Liver (tissue), 9 donors: Measurements from ENCODE around the gene KDM2B. TPM values are rescaled to one million over a fixed set of nuclear protein-coding genes. Genes with fewer than 3 reads are reported as not detected.

Experiments
- DNase-seq: peaks from one replicate; pipeline ENCODE4 v3.0.0-alpha.2; 2017; ENCODE audit warnings: low spot score
- H3K27ac ChIP-seq, 2 donors: one replicate each; pipeline ENCODE4 v1.7.0; 2013; ENCODE audit warnings: inconsistent platforms in 2 of 2, low read length in 2 of 2, control low read depth in 1 of 2, low read depth in 1 of 2, mild to moderate bottlenecking in 1 of 2
- H3K27me3 ChIP-seq, 4 donors: one replicate each; pipeline versions ENCODE4 v1.6.1 to v1.7.0; 2013; ENCODE audit warnings: low read length in 3 of 4, inconsistent platforms in 1 of 4, mild to moderate bottlenecking in 1 of 4, moderate library complexity in 1 of 4; ENCODE audit not compliant: control insufficient read depth in 4 of 4, insufficient read depth in 4 of 4
- H3K36me3 ChIP-seq, 4 donors: one replicate each; pipeline versions ENCODE4 v1.6.1 to v1.7.0; 2013; ENCODE audit warnings: low read length in 3 of 4, mild to moderate bottlenecking in 3 of 4, low read depth in 1 of 4, moderate library complexity in 1 of 4; ENCODE audit not compliant: control insufficient read depth in 4 of 4, insufficient read depth in 3 of 4
- H3K4me1 ChIP-seq, 4 donors: one replicate each; pipeline versions ENCODE4 v1.6.1 to v1.7.0; 2013; ENCODE audit warnings: low read length in 3 of 4, mild to moderate bottlenecking in 3 of 4, moderate library complexity in 1 of 4; ENCODE audit not compliant: control insufficient read depth in 4 of 4, insufficient read depth in 4 of 4
- H3K4me3 ChIP-seq, 3 donors: one replicate each; pipeline versions ENCODE4 v1.6.1 to v1.7.0; 2013; ENCODE audit warnings: low read length in 3 of 3, control low read depth in 1 of 3, low read depth in 1 of 3, mild to moderate bottlenecking in 1 of 3
- H3K9ac ChIP-seq, 2 donors: one replicate each; pipeline ENCODE4 v1.7.0; 2013; ENCODE audit warnings: low read length in 2 of 2, mild to moderate bottlenecking in 2 of 2, moderate library complexity in 2 of 2, control low read depth in 1 of 2, low read depth in 1 of 2
- H3K9me3 ChIP-seq, 4 donors: one replicate each; pipeline versions ENCODE4 v1.6.1 to v1.7.0; 2013; ENCODE audit warnings: low read length in 3 of 4; ENCODE audit not compliant: control insufficient read depth in 4 of 4
- EGR1 ChIP-seq, 2 donors: IDR thresholded peaks; 2 replicates each; pipeline ENCODE4 v1.6.1; 2016 to 2018; ENCODE audit warnings: antibody characterized with exemption in 2 of 2, low read depth in 2 of 2
- FOXA1 ChIP-seq: IDR thresholded peaks from 2 replicates; pipeline ENCODE4 v1.6.1; 2016; ENCODE audit warnings: antibody characterized with exemption
- FOXA2 ChIP-seq: IDR thresholded peaks from 2 replicates; pipeline ENCODE4 v1.6.1; 2016; ENCODE audit warnings: antibody characterized with exemption
- GABPA ChIP-seq, 2 donors: IDR thresholded peaks in 1 of 2; conservative IDR thresholded peaks in 1 of 2; 2 replicates each; pipeline ENCODE4 v1.6.1; 2016; ENCODE audit warnings: antibody characterized with exemption in 2 of 2, mild to moderate bottlenecking in 1 of 2, moderate library complexity in 1 of 2
- HNF4A ChIP-seq, 2 donors: conservative IDR thresholded peaks; 2 replicates each; pipeline ENCODE4 v1.6.1; 2016; ENCODE audit warnings: antibody characterized with exemption in 2 of 2, mild to moderate bottlenecking in 2 of 2
- HNF4G ChIP-seq: IDR thresholded peaks from 2 replicates; pipeline ENCODE4 v1.6.1; 2016; ENCODE audit warnings: antibody characterized with exemption
- NR2F2 ChIP-seq: IDR thresholded peaks from 2 replicates; pipeline ENCODE4 v1.6.1; 2016; ENCODE audit warnings: antibody characterized with exemption
- RAD21 ChIP-seq, 2 donors: IDR thresholded peaks; 2 replicates each; pipeline ENCODE4 v1.6.1; 2016; ENCODE audit warnings: antibody characterized with exemption in 2 of 2, mild to moderate bottlenecking in 2 of 2
- RXRA ChIP-seq, 2 donors: IDR thresholded peaks; 2 replicates each; pipeline ENCODE4 v1.6.1; 2017 to 2018; ENCODE audit warnings: antibody characterized with exemption in 2 of 2, mild to moderate bottlenecking in 1 of 2
- SP1 ChIP-seq: IDR thresholded peaks from 2 replicates; pipeline ENCODE4 v1.6.1; 2018; ENCODE audit warnings: antibody characterized with exemption, mild to moderate bottlenecking
- TAF1 ChIP-seq: conservative IDR thresholded peaks from 2 replicates; pipeline ENCODE4 v1.6.1; 2016; ENCODE audit warnings: antibody characterized with exemption, mild to moderate bottlenecking
- YY1 ChIP-seq: IDR thresholded peaks from 2 replicates; pipeline ENCODE4 v1.6.1; 2016; ENCODE audit warnings: antibody characterized with exemption, mild to moderate bottlenecking
- WGBS: extraction: QIAGEN DNeasy Blood & Tissue Kit; methylation state at CpG from one replicate; pipeline ENCODE4 v1.1.7; 2013; 5-methylcytosine and 5-hydroxymethylcytosine counted together
- polyA plus RNA-seq, 2 donors: library from polyadenylated mRNA; stranded (reverse) in 1 of 2; unstranded in 1 of 2; fragments of 200-250 nt in 1 of 2; fragments of >200 nt in 1 of 2; fragmentation: Nextera tagmentation in 1 of 2; extraction: Ambion mirVana in 1 of 2; gene quantifications; one replicate each; pipeline versions ENCODE4 v1.2.1 to v1.2.3, GENCODE V29; 2013 to 2015
- total RNA-seq, 2 donors: library from RNA; depleted of rRNA; stranded (reverse); fragments of >200 nt; gene quantifications; one replicate each; pipeline ENCODE4 v1.2.3, GENCODE V29; 2014
- TF ChIP-seq, protein P1 (sequence below): fragments of 150-350 bp; IDR thresholded peaks from 2 replicates; pipeline ENCODE4 v1.5.1; 2017; ENCODE audit warnings: improper control_type of control experiment, low read depth, low read length; ENCODE audit not compliant: missing input control
- TF ChIP-seq, protein P2 (sequence below): IDR thresholded peaks from 2 replicates; pipeline ENCODE4 v1.6.1; 2016; ENCODE audit warnings: antibody characterized with exemption, mild to moderate bottlenecking
- TF ChIP-seq, protein P3 (sequence below): IDR thresholded peaks from 2 replicates; pipeline ENCODE4 v1.6.1; 2016; ENCODE audit warnings: antibody characterized with exemption
- TF ChIP-seq, protein P4 (sequence below): IDR thresholded peaks from 2 replicates; pipeline ENCODE4 v1.6.1; 2016; ENCODE audit warnings: antibody characterized with exemption
- TF ChIP-seq, protein P5 (sequence below): IDR thresholded peaks from 2 replicates; pipeline ENCODE4 v1.6.1; 2016; ENCODE audit warnings: antibody characterized with exemption
- donor health status: healthy.
- donor health status: healthy.
- donor health status: healthy.
- donor health status: healthy.
- donor health status: healthy.

Gene KDM2B
- total and polyA plus RNA-seq, 4 donors = 7.0 to 34.2 (median 10.6) TPM

DNA sequence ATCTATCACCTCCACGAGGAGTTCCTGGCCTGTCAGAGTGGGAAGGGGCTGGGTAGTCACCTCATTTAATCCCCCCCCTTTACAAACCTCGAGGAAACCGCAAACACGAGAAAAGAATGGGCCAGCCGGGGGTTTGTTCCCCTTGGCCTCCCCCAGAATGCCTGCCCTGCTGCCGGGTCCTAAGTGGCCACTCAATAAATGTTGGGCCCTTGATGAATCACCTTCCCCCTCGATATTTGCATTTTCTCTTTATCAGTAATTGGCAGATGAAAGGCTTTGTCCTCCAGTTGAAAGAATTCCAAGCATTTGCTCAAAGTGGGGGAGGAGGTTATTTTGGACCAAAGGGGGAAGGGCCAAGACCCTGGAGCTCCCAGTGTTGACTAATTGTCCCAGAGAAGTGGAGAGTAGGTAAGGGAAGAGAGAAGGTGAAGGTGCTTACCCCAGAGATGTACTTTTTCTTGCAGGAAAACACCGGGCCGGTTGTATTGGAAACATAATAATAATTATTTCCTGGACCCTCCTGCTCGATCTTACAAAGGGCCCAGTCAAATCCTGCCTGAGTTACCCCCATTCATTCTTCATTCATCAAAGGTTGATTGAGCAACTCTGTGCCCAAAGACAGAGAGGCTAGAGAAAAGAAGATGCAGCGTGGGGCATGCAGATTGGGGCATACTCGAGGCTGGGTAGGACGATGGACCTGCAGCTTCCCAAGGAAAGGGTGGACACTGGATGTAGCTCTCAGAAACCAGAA is 1.9 kb upstream of the KDM2B start:
- no peak overlapping the region for H3K9ac ChIP-seq
- WGBS = 69% methylated on average over 13 of the region's 13 CpGs
- no peak for DNase-seq

DNA sequence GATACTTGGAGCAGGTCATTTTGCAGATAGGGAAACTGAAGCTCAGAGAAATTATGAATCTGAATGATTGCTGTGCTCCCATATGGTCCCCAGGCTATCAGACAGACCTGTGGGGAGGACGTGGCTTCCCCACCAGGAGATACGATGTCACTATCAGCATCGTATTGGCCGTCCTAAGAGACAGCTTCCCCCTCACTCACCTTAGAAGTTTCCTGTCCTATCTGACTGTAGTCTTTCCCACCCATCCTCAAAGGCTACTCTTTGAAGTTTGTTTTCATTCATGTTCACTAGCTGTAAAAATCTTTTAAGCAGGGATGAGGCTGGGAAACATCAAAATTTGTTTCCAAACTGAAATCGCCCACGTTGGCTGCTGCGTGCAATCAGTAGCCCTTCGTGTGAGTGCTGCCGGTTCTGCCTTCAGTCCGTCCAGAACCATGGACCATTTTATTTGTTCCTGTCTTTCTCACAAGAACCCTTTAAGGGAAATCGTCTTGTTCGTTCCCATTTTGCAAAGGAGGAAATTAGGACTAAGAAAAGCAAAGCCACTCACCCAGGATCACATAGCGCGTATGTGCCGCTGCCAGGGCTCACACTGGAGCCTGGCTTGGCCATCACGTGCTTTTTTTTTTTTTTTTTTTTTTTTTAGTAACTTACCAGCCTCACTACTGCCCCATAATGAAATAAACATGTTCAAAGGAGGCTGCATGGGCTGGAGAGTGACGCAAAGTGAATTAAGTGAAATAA is 1.0 kb upstream of the KDM2B start:
- Histone ChIP-seq H3K36me3 (no peaks in the 10 kb centered on the region), H3K9ac (no peak overlapping the region), H3K9me3 (no peaks in the 10 kb centered on the region), H3K27me3 (no peaks in the 10 kb centered on the region), H3K4me3 (no peak overlapping the region), H3K27ac (peak overlapping the region in 1 of 2 donors; percentile 29), H3K4me1 (peaks cover 0 to 20% (median 6%) of the 10 kb centered on the region in 4 donors)
- DNase-seq = no peak
- 53% methylated on average over 17 of the region's 17 CpGs for WGBS
- TF ChIP-seq, protein P1, sequence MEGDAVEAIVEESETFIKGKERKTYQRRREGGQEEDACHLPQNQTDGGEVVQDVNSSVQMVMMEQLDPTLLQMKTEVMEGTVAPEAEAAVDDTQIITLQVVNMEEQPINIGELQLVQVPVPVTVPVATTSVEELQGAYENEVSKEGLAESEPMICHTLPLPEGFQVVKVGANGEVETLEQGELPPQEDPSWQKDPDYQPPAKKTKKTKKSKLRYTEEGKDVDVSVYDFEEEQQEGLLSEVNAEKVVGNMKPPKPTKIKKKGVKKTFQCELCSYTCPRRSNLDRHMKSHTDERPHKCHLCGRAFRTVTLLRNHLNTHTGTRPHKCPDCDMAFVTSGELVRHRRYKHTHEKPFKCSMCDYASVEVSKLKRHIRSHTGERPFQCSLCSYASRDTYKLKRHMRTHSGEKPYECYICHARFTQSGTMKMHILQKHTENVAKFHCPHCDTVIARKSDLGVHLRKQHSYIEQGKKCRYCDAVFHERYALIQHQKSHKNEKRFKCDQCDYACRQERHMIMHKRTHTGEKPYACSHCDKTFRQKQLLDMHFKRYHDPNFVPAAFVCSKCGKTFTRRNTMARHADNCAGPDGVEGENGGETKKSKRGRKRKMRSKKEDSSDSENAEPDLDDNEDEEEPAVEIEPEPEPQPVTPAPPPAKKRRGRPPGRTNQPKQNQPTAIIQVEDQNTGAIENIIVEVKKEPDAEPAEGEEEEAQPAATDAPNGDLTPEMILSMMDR = no peak
- TF ChIP-seq, protein P2, sequence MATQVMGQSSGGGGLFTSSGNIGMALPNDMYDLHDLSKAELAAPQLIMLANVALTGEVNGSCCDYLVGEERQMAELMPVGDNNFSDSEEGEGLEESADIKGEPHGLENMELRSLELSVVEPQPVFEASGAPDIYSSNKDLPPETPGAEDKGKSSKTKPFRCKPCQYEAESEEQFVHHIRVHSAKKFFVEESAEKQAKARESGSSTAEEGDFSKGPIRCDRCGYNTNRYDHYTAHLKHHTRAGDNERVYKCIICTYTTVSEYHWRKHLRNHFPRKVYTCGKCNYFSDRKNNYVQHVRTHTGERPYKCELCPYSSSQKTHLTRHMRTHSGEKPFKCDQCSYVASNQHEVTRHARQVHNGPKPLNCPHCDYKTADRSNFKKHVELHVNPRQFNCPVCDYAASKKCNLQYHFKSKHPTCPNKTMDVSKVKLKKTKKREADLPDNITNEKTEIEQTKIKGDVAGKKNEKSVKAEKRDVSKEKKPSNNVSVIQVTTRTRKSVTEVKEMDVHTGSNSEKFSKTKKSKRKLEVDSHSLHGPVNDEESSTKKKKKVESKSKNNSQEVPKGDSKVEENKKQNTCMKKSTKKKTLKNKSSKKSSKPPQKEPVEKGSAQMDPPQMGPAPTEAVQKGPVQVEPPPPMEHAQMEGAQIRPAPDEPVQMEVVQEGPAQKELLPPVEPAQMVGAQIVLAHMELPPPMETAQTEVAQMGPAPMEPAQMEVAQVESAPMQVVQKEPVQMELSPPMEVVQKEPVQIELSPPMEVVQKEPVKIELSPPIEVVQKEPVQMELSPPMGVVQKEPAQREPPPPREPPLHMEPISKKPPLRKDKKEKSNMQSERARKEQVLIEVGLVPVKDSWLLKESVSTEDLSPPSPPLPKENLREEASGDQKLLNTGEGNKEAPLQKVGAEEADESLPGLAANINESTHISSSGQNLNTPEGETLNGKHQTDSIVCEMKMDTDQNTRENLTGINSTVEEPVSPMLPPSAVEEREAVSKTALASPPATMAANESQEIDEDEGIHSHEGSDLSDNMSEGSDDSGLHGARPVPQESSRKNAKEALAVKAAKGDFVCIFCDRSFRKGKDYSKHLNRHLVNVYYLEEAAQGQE = no peak
- TF ChIP-seq HNF4A (conservative IDR thresholded peaks at IDR 0.05) (no peak), EGR1 (IDR thresholded peaks at IDR 0.05; ENCODE audit: low read depth in 2 of 2) (no peak), FOXA1 (no peak), YY1 (no peak), RXRA (IDR thresholded peaks at IDR 0.05) (no peak), TAF1 (no peak), GABPA (IDR thresholded peaks at IDR 0.05 in 1 of 2, conservative IDR thresholded peaks at IDR 0.05 in 1 of 2) (no peak)

More for the DNA sequence above, 1.9 kb upstream of the KDM2B start:
- Histone ChIP-seq H3K27me3 (no peaks in the 10 kb centered on the region), H3K36me3 (no peaks in the 10 kb centered on the region), H3K4me3 (no peak overlapping the region), H3K9me3 (no peaks in the 10 kb centered on the region), H3K27ac (no peak overlapping the region), H3K4me1 (peaks cover 0 to 18% (median 6%) of the 10 kb centered on the region in 4 donors)
- TF ChIP-seq GABPA (IDR thresholded peaks at IDR 0.05 in 1 of 2, conservative IDR thresholded peaks at IDR 0.05 in 1 of 2) (no peak), SP1 (no peak), NR2F2 (no peak), TAF1 (no peak), RXRA (IDR thresholded peaks at IDR 0.05) (no peak), RAD21 (IDR thresholded peaks at IDR 0.05) (no peak), YY1 (no peak), HNF4G (no peak), FOXA2 (no peak), EGR1 (IDR thresholded peaks at IDR 0.05; ENCODE audit: low read depth in 2 of 2) (no peak)
- TF ChIP-seq, protein P3, sequence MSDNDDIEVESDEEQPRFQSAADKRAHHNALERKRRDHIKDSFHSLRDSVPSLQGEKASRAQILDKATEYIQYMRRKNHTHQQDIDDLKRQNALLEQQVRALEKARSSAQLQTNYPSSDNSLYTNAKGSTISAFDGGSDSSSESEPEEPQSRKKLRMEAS = no peak
- TF ChIP-seq, protein P1 = no peak
- TF ChIP-seq, protein P4, sequence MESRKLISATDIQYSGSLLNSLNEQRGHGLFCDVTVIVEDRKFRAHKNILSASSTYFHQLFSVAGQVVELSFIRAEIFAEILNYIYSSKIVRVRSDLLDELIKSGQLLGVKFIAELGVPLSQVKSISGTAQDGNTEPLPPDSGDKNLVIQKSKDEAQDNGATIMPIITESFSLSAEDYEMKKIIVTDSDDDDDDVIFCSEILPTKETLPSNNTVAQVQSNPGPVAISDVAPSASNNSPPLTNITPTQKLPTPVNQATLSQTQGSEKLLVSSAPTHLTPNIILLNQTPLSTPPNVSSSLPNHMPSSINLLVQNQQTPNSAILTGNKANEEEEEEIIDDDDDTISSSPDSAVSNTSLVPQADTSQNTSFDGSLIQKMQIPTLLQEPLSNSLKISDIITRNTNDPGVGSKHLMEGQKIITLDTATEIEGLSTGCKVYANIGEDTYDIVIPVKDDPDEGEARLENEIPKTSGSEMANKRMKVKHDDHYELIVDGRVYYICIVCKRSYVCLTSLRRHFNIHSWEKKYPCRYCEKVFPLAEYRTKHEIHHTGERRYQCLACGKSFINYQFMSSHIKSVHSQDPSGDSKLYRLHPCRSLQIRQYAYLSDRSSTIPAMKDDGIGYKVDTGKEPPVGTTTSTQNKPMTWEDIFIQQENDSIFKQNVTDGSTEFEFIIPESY = no peak
- TF ChIP-seq, protein P5, sequence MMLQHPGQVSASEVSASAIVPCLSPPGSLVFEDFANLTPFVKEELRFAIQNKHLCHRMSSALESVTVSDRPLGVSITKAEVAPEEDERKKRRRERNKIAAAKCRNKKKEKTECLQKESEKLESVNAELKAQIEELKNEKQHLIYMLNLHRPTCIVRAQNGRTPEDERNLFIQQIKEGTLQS = no peak
